CD4-positive, alpha-beta T cell (primary cell): ENCODE measurements around the gene TAS2R41. TPM values are rescaled to one million over a fixed set of nuclear protein-coding genes. Genes with fewer than 3 reads are reported as not detected.

Source experiments
- ATAC-seq: fragments of 200-7000 bp; cut with Tn5 transposase; one replicate; pipeline ENCODE4 v1.10.0; 2022; ENCODE audit warnings: mild to moderate bottlenecking; ENCODE audit not compliant: poor library complexity
- CTCF ChIA-PET: fragments of 350-600 bp; sonication (Branson Sonifier 250); formaldehyde crosslinking; loops from one replicate; lab custom pipeline; 2021; ENCODE audit warnings: antibody characterized with exemption, inconsistent platforms; lab: Charles Lee
- POLR2A ChIA-PET: fragments of 350-600 bp; sonication (Branson Sonifier 250); formaldehyde crosslinking; loops from one replicate; lab custom pipeline; 2021; ENCODE audit warnings: antibody characterized with exemption, inconsistent platforms; lab: Charles Lee
- DNase-seq, 14 experiments: peaks; one replicate each; pipeline ENCODE4 v3.0.0-alpha.2; 2013 to 2020; ENCODE audit warnings: mixed read lengths in 2 of 14
- H3K27ac ChIP-seq, 2 donors: one replicate each; pipeline versions ENCODE4 v1.5.1 to v1.7.0; 2013; ENCODE audit warnings: low read length in 2 of 2, low read depth in 1 of 2, mild to moderate bottlenecking in 1 of 2
- H3K27me3 ChIP-seq, 2 experiments: 1 replicate in 1 of 2; 2 replicates in 1 of 2; pipeline versions ENCODE4 v1.6.1 to v1.7.0; 2013; ENCODE audit warnings: low read length in 2 of 2, control low read depth in 1 of 2, mild to moderate bottlenecking in 1 of 2, moderate library complexity in 1 of 2; ENCODE audit not compliant: insufficient read depth in 2 of 2, control insufficient read depth in 1 of 2
- H3K36me3 ChIP-seq: one replicate; pipeline ENCODE4 v1.6.1; 2013; ENCODE audit warnings: low read length, control low read depth; ENCODE audit not compliant: insufficient read depth
- H3K4me1 ChIP-seq: one replicate; pipeline ENCODE4 v1.6.1; 2013; ENCODE audit warnings: low read length, control low read depth; ENCODE audit not compliant: insufficient read depth
- H3K4me3 ChIP-seq: one replicate; pipeline ENCODE4 v1.5.1; 2013; ENCODE audit warnings: mild to moderate bottlenecking, low read length, moderate library complexity
- H3K9me3 ChIP-seq, 2 experiments: 1 replicate in 1 of 2; 2 replicates in 1 of 2; pipeline versions ENCODE4 v1.6.1 to v1.7.0; 2013; ENCODE audit warnings: low read length in 2 of 2, mild to moderate bottlenecking in 2 of 2, control low read depth in 1 of 2, moderate library complexity in 1 of 2; ENCODE audit not compliant: control insufficient read depth in 1 of 2, insufficient read depth in 1 of 2
- H3K27ac Mint-ChIP-seq: one replicate; pipeline ENCODE4 v1.8.0; 2020; ENCODE audit warnings: mixed read lengths
- H3K27me3 Mint-ChIP-seq: one replicate; pipeline ENCODE4 v1.8.0; 2021; ENCODE audit warnings: mixed read lengths
- H3K36me3 Mint-ChIP-seq: one replicate; pipeline ENCODE4 v1.8.0; 2021; ENCODE audit warnings: low read depth, mixed read lengths
- H3K4me1 Mint-ChIP-seq: one replicate; pipeline ENCODE4 v1.8.0; 2021; ENCODE audit warnings: low read depth, mixed read lengths
- H3K4me3 Mint-ChIP-seq: one replicate; pipeline ENCODE4 v1.8.0; 2020; ENCODE audit warnings: mild to moderate bottlenecking, mixed read lengths
- H3K9me3 Mint-ChIP-seq: one replicate; pipeline ENCODE4 v1.8.0; 2020; ENCODE audit warnings: mixed read lengths
- intact Hi-C, 2 experiments: fragments of 100-400 bp; cut with DNase I in 1 of 2; cut with micrococcal nuclease in 1 of 2; formaldehyde crosslinking; loops; one replicate each; pipeline versions ENCODE4 v1.15.1 to v1.9.0; 2023 to 2025; cut with DNase I, micrococcal nuclease
- total RNA-seq, 174 experiments: library from RNA in 2 of 174; stranded (reverse) in 2 of 174; gene quantifications; one replicate each; pipeline ENCODE4 v1.2.3 and lab custom pipeline; 2021 to 2026
- TF ChIP-seq, protein P1 (sequence below): fragments of 200-600 bp; IDR thresholded peaks from one replicate; pipeline ENCODE4 v1.8.0; 2022; ENCODE audit warnings: antibody characterized with exemption, mild to moderate bottlenecking

TAS2R41 gene
- total RNA-seq, 2 experiments from 2014 or later, result 0.69 to 0.73 TPM

DNA sequence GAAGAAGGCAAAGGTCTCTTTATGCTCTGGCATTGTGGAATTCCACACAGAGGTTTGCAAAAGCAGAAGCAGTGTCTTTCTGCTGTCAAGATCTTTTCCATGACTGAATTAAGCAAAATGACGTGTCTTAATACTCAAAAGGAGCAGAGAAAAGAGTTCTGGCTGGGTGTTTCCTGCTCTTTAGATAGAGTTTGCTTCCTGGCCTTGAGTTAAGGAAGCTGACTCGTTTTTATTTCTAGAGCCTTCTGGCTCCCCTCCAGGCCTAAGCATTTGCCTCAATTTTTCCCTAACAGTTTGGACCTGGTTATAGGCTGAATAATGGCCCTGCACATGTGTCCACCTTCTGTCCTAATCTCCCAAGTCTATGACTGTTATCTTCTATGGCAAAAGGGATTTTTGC, 21.6 kb downstream of the TAS2R41 start:
- Mint-ChIP-seq H3K4me3 (no peak overlapping the region), H3K27ac (no peak overlapping the region), H3K36me3 (peaks cover 58% of the 10 kb centered on the region), H3K9me3 (no peaks in the 10 kb centered on the region), H3K27me3 (no peaks in the 10 kb centered on the region), H3K4me1 (no peaks in the 10 kb centered on the region)
- DNase-seq (no peak), ATAC-seq (no peak)
- Histone ChIP-seq H3K27ac (no peak overlapping the region), H3K36me3 (peaks cover 2% of the 10 kb centered on the region), H3K27me3 (no peaks in the 10 kb centered on the region), H3K4me3 (no peak overlapping the region), H3K9me3 (no peaks in the 10 kb centered on the region), H3K4me1 (no peaks in the 10 kb centered on the region)
- CTCF ChIA-PET, result no interaction called here
- POLR2A ChIA-PET, result no interaction called here
- intact Hi-C loops, result no loop called here
- TF ChIP-seq, protein P1, sequence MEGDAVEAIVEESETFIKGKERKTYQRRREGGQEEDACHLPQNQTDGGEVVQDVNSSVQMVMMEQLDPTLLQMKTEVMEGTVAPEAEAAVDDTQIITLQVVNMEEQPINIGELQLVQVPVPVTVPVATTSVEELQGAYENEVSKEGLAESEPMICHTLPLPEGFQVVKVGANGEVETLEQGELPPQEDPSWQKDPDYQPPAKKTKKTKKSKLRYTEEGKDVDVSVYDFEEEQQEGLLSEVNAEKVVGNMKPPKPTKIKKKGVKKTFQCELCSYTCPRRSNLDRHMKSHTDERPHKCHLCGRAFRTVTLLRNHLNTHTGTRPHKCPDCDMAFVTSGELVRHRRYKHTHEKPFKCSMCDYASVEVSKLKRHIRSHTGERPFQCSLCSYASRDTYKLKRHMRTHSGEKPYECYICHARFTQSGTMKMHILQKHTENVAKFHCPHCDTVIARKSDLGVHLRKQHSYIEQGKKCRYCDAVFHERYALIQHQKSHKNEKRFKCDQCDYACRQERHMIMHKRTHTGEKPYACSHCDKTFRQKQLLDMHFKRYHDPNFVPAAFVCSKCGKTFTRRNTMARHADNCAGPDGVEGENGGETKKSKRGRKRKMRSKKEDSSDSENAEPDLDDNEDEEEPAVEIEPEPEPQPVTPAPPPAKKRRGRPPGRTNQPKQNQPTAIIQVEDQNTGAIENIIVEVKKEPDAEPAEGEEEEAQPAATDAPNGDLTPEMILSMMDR, result no peak

DNA sequence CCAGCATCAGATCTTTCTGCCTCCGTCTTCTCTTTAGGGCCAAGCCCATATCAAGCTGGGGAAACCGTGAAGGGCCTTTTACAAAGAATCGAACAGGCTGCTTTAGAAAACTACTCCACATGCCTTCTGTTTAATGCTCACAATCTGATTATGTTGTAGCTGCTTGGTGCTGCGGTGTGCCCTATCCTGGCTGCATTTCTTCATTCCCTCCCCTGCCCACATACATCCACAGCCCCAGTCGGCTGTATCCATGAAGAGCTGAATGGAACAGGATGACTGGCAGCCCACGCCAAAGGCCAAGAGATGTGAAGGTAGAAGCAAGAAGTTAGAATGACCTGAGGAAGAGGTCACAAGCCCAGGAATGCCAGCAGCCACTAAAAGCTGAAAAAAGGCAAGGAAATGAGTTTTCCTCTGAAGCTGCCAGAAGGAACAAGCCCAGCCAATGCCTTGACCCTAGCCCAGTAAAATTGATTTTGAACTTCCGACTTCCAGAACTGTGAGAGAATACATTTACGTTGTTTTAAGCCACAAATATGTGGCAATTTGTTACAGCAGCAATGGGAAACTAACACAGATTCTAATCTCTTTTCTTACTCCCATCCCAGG, 22.2 kb downstream of the TAS2R41 start:
- H3K27ac ChIP-seq, result no peak overlapping the region
- Mint-ChIP-seq H3K4me1 (no peaks in the 10 kb centered on the region), H3K27ac (no peak overlapping the region), H3K27me3 (no peaks in the 10 kb centered on the region), H3K9me3 (no peaks in the 10 kb centered on the region), H3K4me3 (no peak overlapping the region), H3K36me3 (peaks cover 63% of the 10 kb centered on the region)
- no peaks in the 10 kb centered on the region for H3K9me3 ChIP-seq
- no peaks in the 10 kb centered on the region for H3K4me1 ChIP-seq
- ChIA-PET POLR2A (no interaction called here), CTCF (no interaction called here)
- intact Hi-C loops, result no loop called here
- DNase-seq (no peak), ATAC-seq (no peak)
- no peak overlapping the region for H3K4me3 ChIP-seq
- peaks cover 2% of the 10 kb centered on the region for H3K36me3 ChIP-seq
- TF ChIP-seq, protein P1, result no peak
- no peaks in the 10 kb centered on the region for H3K27me3 ChIP-seq

DNA sequence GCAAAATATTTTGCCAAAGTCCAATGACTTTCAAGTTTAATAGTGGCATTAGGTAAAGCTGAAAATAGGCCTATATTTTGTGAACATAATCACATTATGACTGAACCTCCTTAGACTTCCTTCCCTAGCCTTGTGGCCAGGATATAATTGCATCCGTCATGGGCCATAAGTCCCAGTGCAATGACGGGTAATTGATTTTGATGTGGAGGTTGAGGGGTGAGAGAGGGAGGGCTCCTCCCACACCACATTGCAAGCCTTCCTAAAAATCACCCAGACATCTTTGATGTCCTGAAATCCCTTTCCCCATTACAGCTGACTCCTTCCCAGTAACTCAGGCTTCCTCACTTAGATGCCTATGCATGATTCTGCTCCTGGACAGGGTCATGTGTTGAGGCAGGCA, 25.6 kb downstream of the TAS2R41 start:
- no peak overlapping the region for H3K4me3 Mint-ChIP-seq
- no peak overlapping the region for H3K4me3 ChIP-seq
- no peaks in the 10 kb centered on the region for H3K27me3 ChIP-seq
- intact Hi-C loops, result no loop called here
- POLR2A ChIA-PET, result no interaction called here
- TF ChIP-seq, protein P1, result no peak
- peaks cover 63% of the 10 kb centered on the region for H3K36me3 Mint-ChIP-seq
- peaks cover 2% of the 10 kb centered on the region for H3K9me3 Mint-ChIP-seq
- H3K4me1 Mint-ChIP-seq, result no peaks in the 10 kb centered on the region
- no peak overlapping the region for H3K27ac ChIP-seq
- H3K27me3 Mint-ChIP-seq, result no peaks in the 10 kb centered on the region
- no peaks in the 10 kb centered on the region for H3K9me3 ChIP-seq
- DNase-seq (no peak), ATAC-seq (no peak)
- H3K4me1 ChIP-seq, result no peaks in the 10 kb centered on the region
- no peak overlapping the region for H3K27ac Mint-ChIP-seq
- H3K36me3 ChIP-seq, result peaks cover 2% of the 10 kb centered on the region
- CTCF ChIA-PET, result no interaction called here
